Choroid plexus epithelial cell (primary cell): ENCODE data around the gene CDK5.
A peak's percentile ranks its signal among the peaks of the same experiment; 100 is the strongest.

ENCODE experiments used
- DNase-seq: peaks from one replicate; pipeline ENCODE4 v3.0.0-alpha.2; 2010; ENCODE audit warnings: low read depth
- H3K4me3 ChIP-seq: 2 replicates; pipeline ENCODE4 v1.5.1; 2011; ENCODE audit warnings: low read depth, mild to moderate bottlenecking, control low read depth, low read length, moderate library complexity
- TF ChIP-seq, protein P1 (sequence below): conservative IDR thresholded peaks from 2 replicates; pipeline ENCODE4 v1.5.1; 2011; ENCODE audit warnings: low read depth, mild to moderate bottlenecking, control low read depth, inconsistent platforms, low read length, moderate library complexity

Gene CDK5

GRCh38 chr7:151020231-151020630 is 37.5 kb downstream of the CDK5 start:
- no peak for DNase-seq
- TF ChIP-seq, protein P1, sequence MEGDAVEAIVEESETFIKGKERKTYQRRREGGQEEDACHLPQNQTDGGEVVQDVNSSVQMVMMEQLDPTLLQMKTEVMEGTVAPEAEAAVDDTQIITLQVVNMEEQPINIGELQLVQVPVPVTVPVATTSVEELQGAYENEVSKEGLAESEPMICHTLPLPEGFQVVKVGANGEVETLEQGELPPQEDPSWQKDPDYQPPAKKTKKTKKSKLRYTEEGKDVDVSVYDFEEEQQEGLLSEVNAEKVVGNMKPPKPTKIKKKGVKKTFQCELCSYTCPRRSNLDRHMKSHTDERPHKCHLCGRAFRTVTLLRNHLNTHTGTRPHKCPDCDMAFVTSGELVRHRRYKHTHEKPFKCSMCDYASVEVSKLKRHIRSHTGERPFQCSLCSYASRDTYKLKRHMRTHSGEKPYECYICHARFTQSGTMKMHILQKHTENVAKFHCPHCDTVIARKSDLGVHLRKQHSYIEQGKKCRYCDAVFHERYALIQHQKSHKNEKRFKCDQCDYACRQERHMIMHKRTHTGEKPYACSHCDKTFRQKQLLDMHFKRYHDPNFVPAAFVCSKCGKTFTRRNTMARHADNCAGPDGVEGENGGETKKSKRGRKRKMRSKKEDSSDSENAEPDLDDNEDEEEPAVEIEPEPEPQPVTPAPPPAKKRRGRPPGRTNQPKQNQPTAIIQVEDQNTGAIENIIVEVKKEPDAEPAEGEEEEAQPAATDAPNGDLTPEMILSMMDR: no peak
- H3K4me3 ChIP-seq: no peak overlapping the region

DNA sequence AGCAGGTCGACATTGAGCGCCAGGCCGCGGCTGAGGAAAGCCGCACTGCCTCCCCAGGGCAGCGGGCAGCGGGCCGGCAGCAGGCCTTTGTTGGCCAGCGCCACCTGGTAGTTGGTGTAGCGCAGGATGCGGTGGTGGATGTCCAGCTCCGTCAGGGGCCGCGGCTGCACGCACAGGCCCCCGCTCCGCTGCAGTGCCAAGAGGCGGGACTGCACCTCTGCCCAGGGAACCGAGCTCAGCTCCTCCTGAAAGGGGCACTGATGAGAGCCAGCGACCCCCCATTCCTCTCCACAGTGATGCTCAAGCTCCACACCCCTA is 38.6 kb downstream of the CDK5 start:
- H3K4me3 ChIP-seq: peak overlapping the region; percentile 26

GRCh38 chr7:151018421-151019129 is 39.1 kb downstream of the CDK5 start:
- DNase-seq: peak; percentile 44
- peak overlapping the region; percentile 26 for H3K4me3 ChIP-seq

More for the DNA sequence above, 38.6 kb downstream of the CDK5 start:
- DNase-seq: no peak
- TF ChIP-seq, protein P1: no peak

DNA sequence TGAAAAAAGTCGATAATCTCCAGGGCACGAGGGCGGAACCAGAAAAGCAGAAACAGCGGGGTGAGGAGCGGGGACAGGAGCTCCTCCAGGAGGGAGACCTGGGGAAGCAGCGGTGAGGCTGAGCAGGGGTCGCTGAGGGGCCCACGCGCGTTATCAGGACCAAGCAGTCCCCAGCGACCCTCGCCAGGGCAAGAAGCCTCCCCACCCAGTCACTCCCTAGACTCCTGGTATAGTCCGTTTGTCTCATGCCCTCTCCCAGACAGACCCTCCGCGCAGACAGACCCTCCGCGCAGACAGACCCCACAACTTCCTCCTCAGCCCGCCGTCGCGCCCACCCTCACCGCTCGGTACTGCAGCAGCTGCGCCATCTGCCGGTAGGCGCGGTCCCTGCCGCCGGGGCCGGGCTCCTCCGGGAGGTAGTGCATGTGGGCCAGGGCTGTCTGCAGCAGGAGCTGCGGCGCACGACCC is 39.7 kb downstream of the CDK5 start:
- TF ChIP-seq, protein P1: peak; percentile 87
- peak; percentile 57 for DNase-seq
- no peak overlapping the region for H3K4me3 ChIP-seq

More at GRCh38 chr7:151018421-151019129, 39.1 kb downstream of the CDK5 start:
- TF ChIP-seq, protein P1: no peak

GRCh38 chr7:151017370-151017952 is 40.2 kb downstream of the CDK5 start:
- DNase-seq: no peak
- TF ChIP-seq, protein P1: no peak
- no peak overlapping the region for H3K4me3 ChIP-seq

DNA sequence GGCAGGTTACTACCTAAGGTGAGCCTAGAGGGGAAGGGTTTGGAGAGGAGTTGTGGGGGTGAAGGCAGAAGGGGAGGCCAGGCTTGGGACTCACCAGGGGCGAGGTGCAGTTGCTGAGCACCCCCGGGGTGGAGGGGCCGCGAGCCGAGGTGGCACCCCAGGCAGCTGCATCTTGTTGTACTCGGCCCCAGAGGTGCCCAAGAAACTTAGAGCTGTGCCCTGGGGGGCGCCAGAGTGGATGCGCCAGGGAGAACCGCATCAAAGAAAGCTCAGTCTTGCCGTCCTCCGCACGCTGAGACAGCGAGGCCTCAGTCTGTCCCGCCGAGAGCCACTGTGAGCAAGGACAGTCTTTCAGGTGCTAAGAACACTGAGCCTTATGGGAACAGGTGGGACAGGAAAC is 40.8 kb downstream of the CDK5 start:
- no peak overlapping the region for H3K4me3 ChIP-seq
- no peak for DNase-seq
- TF ChIP-seq, protein P1: no peak

DNA sequence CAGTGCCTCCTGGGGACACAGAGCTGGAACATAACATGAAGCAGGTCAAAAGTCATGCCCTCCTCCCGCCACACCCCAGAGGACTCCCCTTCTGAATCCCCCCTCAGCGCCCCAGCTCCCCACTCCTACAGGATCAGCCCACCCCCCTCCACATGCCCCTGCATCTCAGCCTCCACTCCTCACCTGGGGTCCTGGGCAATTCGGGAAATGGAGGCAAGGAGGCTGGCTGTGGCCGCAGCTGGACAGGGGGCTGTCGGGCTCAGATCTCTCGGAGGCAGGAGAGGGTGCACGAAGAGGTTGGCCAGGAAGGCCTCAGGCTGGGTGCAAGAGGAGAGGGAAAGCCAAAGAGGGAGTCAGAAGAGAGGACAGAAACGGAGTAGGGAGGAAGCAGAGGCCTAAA is 41.2 kb downstream of the CDK5 start:
- DNase-seq: no peak
- TF ChIP-seq, protein P1: no peak
- H3K4me3 ChIP-seq: no peak overlapping the region
